ENCODE results near the gene LARP1. TPM values are rescaled to one million over a fixed set of nuclear protein-coding genes. Genes with fewer than 3 reads are reported as not detected.

Gene LARP1
- total and polyA plus RNA-seq, 4 donors: 26.0 to 74.1 (median 32.6) TPM

GRCh38 chr5:154709368-154710305, 45.5 kb upstream of the LARP1 start:
- Histone ChIP-seq H3K9ac (ENCODE audit: low read depth in 1 of 2, low read length in 2 of 2) (no peak overlapping the region), H3K36me3 (ENCODE audit: control insufficient read depth in 4 of 4, insufficient read depth in 3 of 4, low read depth in 1 of 4, low read length in 3 of 4) (no peaks in the 10 kb centered on the region), H3K27ac (ENCODE audit: low read depth in 1 of 2, low read length in 2 of 2) (peak overlapping the region in 1 of 2 donors; percentile 89), H3K4me3 (ENCODE audit: low read depth in 1 of 3, low read length in 3 of 3) (no peak overlapping the region), H3K27me3 (ENCODE audit: control insufficient read depth in 4 of 4, insufficient read depth in 4 of 4, low read length in 3 of 4) (no peaks in the 10 kb centered on the region), H3K4me1 (ENCODE audit: control insufficient read depth in 4 of 4, insufficient read depth in 4 of 4, low read length in 3 of 4) (peaks cover 4 to 33% (median 25%) of the 10 kb centered on the region in 4 donors), H3K9me3 (ENCODE audit: control insufficient read depth in 4 of 4, low read length in 3 of 4) (no peaks in the 10 kb centered on the region)
- no peak for DNase-seq (ENCODE audit: low spot score)
- TF ChIP-seq, protein P1, sequence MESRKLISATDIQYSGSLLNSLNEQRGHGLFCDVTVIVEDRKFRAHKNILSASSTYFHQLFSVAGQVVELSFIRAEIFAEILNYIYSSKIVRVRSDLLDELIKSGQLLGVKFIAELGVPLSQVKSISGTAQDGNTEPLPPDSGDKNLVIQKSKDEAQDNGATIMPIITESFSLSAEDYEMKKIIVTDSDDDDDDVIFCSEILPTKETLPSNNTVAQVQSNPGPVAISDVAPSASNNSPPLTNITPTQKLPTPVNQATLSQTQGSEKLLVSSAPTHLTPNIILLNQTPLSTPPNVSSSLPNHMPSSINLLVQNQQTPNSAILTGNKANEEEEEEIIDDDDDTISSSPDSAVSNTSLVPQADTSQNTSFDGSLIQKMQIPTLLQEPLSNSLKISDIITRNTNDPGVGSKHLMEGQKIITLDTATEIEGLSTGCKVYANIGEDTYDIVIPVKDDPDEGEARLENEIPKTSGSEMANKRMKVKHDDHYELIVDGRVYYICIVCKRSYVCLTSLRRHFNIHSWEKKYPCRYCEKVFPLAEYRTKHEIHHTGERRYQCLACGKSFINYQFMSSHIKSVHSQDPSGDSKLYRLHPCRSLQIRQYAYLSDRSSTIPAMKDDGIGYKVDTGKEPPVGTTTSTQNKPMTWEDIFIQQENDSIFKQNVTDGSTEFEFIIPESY (IDR thresholded peaks at IDR 0.05): no peak
- no peak for TF ChIP-seq HNF4G (IDR thresholded peaks at IDR 0.05)
- no peak for TF ChIP-seq RAD21 (IDR thresholded peaks at IDR 0.05)
- no peak for TF ChIP-seq GABPA (IDR thresholded peaks at IDR 0.05 in 1 of 2, conservative IDR thresholded peaks at IDR 0.05 in 1 of 2)
- TF ChIP-seq MAX (IDR thresholded peaks at IDR 0.05): no peak
- no peak for TF ChIP-seq RXRA (IDR thresholded peaks at IDR 0.05)
- no peak for TF ChIP-seq YY1 (IDR thresholded peaks at IDR 0.05)
- no peak for TF ChIP-seq FOXA2 (IDR thresholded peaks at IDR 0.05)
- TF ChIP-seq HNF4A (conservative IDR thresholded peaks at IDR 0.05): no peak
- no peak for TF ChIP-seq JUND (IDR thresholded peaks at IDR 0.05)
- TF ChIP-seq EGR1 (IDR thresholded peaks at IDR 0.05; ENCODE audit: low read depth in 2 of 2): no peak
- TF ChIP-seq, protein P2, sequence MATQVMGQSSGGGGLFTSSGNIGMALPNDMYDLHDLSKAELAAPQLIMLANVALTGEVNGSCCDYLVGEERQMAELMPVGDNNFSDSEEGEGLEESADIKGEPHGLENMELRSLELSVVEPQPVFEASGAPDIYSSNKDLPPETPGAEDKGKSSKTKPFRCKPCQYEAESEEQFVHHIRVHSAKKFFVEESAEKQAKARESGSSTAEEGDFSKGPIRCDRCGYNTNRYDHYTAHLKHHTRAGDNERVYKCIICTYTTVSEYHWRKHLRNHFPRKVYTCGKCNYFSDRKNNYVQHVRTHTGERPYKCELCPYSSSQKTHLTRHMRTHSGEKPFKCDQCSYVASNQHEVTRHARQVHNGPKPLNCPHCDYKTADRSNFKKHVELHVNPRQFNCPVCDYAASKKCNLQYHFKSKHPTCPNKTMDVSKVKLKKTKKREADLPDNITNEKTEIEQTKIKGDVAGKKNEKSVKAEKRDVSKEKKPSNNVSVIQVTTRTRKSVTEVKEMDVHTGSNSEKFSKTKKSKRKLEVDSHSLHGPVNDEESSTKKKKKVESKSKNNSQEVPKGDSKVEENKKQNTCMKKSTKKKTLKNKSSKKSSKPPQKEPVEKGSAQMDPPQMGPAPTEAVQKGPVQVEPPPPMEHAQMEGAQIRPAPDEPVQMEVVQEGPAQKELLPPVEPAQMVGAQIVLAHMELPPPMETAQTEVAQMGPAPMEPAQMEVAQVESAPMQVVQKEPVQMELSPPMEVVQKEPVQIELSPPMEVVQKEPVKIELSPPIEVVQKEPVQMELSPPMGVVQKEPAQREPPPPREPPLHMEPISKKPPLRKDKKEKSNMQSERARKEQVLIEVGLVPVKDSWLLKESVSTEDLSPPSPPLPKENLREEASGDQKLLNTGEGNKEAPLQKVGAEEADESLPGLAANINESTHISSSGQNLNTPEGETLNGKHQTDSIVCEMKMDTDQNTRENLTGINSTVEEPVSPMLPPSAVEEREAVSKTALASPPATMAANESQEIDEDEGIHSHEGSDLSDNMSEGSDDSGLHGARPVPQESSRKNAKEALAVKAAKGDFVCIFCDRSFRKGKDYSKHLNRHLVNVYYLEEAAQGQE (IDR thresholded peaks at IDR 0.05): no peak
- TF ChIP-seq ATF3 (IDR thresholded peaks at IDR 0.05): no peak
- no peak for TF ChIP-seq FOXA1 (IDR thresholded peaks at IDR 0.05)
- no peak for TF ChIP-seq SP1 (IDR thresholded peaks at IDR 0.05)
- TF ChIP-seq, protein P3, sequence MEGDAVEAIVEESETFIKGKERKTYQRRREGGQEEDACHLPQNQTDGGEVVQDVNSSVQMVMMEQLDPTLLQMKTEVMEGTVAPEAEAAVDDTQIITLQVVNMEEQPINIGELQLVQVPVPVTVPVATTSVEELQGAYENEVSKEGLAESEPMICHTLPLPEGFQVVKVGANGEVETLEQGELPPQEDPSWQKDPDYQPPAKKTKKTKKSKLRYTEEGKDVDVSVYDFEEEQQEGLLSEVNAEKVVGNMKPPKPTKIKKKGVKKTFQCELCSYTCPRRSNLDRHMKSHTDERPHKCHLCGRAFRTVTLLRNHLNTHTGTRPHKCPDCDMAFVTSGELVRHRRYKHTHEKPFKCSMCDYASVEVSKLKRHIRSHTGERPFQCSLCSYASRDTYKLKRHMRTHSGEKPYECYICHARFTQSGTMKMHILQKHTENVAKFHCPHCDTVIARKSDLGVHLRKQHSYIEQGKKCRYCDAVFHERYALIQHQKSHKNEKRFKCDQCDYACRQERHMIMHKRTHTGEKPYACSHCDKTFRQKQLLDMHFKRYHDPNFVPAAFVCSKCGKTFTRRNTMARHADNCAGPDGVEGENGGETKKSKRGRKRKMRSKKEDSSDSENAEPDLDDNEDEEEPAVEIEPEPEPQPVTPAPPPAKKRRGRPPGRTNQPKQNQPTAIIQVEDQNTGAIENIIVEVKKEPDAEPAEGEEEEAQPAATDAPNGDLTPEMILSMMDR (IDR thresholded peaks at IDR 0.05; ENCODE audit: low read depth, low read length, missing input control): no peak
- TF ChIP-seq NR2F2 (IDR thresholded peaks at IDR 0.05): no peak
- TF ChIP-seq TAF1 (conservative IDR thresholded peaks at IDR 0.05): no peak
- 92% methylated on average over 15 of the region's 15 CpGs for WGBS

All from liver (tissue), 9 donors.